ENCODE measurements around the gene GP1BA. TPM values are rescaled to one million over a fixed set of nuclear protein-coding genes. Genes with fewer than 3 reads are reported as not detected.

Gene GP1BA
- total RNA-seq, 1 donor from 2014 or later, result not detected

DNA sequence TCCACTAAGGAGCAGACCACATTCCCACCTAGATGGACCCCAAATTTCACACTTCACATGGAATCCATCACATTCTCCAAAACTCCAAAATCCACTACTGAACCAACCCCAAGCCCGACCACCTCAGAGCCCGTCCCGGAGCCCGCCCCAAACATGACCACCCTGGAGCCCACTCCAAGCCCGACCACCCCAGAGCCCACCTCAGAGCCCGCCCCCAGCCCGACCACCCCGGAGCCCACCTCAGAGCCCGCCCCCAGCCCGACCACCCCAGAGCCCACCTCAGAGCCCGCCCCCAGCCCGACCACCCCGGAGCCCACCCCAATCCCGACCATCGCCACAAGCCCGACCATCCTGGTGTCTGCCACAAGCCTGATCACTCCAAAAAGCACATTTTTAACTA is 1.6 kb downstream of the GP1BA start:
- Mint-ChIP-seq H3K9me3 (no peaks in the 10 kb centered on the region), H3K27ac (peak overlapping the region; percentile 70), H3K4me3 (no peak overlapping the region), H3K27me3 (no peaks in the 10 kb centered on the region), H3K36me3 (peaks cover 7% of the 10 kb centered on the region), H3K4me1 (ENCODE audit: unreplicated experiment) (peaks cover 8% of the 10 kb centered on the region)
- no peak for DNase-seq (ENCODE audit: extremely low spot score, unreplicated experiment)
- TF ChIP-seq, protein P1, sequence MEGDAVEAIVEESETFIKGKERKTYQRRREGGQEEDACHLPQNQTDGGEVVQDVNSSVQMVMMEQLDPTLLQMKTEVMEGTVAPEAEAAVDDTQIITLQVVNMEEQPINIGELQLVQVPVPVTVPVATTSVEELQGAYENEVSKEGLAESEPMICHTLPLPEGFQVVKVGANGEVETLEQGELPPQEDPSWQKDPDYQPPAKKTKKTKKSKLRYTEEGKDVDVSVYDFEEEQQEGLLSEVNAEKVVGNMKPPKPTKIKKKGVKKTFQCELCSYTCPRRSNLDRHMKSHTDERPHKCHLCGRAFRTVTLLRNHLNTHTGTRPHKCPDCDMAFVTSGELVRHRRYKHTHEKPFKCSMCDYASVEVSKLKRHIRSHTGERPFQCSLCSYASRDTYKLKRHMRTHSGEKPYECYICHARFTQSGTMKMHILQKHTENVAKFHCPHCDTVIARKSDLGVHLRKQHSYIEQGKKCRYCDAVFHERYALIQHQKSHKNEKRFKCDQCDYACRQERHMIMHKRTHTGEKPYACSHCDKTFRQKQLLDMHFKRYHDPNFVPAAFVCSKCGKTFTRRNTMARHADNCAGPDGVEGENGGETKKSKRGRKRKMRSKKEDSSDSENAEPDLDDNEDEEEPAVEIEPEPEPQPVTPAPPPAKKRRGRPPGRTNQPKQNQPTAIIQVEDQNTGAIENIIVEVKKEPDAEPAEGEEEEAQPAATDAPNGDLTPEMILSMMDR (conservative IDR thresholded peaks at IDR 0.05), result no peak

DNA sequence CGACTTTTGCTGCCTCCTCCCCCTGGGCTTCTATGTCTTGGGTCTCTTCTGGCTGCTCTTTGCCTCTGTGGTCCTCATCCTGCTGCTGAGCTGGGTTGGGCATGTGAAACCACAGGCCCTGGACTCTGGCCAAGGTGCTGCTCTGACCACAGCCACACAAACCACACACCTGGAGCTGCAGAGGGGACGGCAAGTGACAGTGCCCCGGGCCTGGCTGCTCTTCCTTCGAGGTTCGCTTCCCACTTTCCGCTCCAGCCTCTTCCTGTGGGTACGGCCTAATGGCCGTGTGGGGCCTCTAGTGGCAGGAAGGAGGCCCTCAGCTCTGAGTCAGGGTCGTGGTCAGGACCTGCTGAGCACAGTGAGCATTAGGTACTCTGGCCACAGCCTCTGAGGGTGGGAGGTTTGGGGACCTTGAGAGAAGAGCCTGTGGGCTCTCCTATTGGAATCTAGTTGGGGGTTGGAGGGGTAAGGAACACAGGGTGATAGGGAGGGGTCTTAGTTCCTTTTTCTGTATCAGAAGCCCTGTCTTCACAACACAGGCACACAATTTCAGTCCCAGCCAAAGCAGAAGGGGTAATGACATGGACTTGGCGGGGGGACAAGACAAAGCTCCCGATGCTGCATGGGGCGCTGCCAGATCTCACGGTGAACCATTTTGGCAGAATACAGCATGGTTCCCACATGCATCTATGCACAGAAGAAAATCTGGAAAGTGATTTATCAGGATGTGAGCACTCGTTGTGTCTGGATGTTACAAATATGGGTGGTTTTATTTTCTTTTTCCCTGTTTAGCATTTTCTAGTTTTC is 2.3 kb downstream of the GP1BA start:
- peaks cover 7% of the 10 kb centered on the region for H3K36me3 Mint-ChIP-seq
- TF ChIP-seq, protein P1 (conservative IDR thresholded peaks at IDR 0.05), result peak; percentile 30
- H3K27me3 Mint-ChIP-seq, result no peaks in the 10 kb centered on the region
- peaks cover 12% of the 10 kb centered on the region for H3K4me1 Mint-ChIP-seq (ENCODE audit: unreplicated experiment)
- H3K4me3 Mint-ChIP-seq, result no peak overlapping the region
- H3K27ac Mint-ChIP-seq, result peak overlapping the region; percentile 70
- no peaks in the 10 kb centered on the region for H3K9me3 Mint-ChIP-seq
- no peak for DNase-seq (ENCODE audit: extremely low spot score, unreplicated experiment)

DNA sequence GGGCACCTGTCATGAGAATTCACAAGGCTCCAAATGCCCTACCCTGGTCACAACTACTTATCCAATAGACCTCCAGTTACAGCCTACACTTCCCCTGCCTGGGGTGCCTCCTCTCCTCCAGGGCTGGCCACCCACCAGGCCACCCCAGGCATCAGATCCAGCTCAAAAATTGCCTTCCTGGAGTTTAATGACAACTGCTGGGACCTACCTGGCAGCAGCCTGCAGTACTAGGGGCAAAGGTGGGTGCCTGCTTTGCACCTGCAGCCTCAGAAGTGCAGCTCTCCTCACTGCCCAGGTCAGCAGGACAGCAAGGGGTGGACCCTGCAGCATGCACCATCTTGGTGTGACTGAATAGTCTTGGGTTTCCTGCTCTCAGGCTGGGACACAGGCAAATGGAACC is 3.6 kb downstream of the GP1BA start:
- Mint-ChIP-seq H3K4me1 (ENCODE audit: unreplicated experiment) (peaks cover 18% of the 10 kb centered on the region), H3K27me3 (no peaks in the 10 kb centered on the region), H3K27ac (no peak overlapping the region), H3K9me3 (no peaks in the 10 kb centered on the region), H3K36me3 (peaks cover 7% of the 10 kb centered on the region), H3K4me3 (no peak overlapping the region)
- no peak for DNase-seq (ENCODE audit: extremely low spot score, unreplicated experiment)
- TF ChIP-seq, protein P1 (conservative IDR thresholded peaks at IDR 0.05), result no peak

DNA sequence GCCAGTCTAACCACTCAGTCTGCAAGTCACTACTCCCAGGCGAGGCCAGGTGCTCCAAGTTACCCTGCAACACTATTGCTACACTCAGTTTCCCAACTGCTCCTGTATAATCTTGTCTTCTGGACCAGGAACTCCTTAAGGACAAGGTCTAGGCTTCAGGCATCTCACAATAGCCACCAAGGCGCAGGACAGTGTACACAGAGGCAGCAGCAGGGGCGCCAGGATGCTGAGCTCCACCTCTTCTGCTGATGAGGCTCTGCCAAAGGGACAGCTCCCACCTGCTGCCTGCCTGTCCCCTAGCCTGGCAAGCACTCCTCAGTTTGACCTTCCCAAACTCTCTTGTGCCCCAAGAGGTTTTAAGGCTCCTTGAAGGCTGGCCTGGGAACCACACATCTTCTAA is 4.4 kb downstream of the GP1BA start:
- TF ChIP-seq, protein P1 (conservative IDR thresholded peaks at IDR 0.05), result no peak
- Mint-ChIP-seq H3K4me3 (peak overlapping the region; percentile 46), H3K27ac (peak overlapping the region; percentile 56), H3K27me3 (no peaks in the 10 kb centered on the region), H3K36me3 (peaks cover 3% of the 10 kb centered on the region), H3K4me1 (ENCODE audit: unreplicated experiment) (peaks cover 24% of the 10 kb centered on the region), H3K9me3 (no peaks in the 10 kb centered on the region)
- DNase-seq (ENCODE audit: extremely low spot score, unreplicated experiment), result no peak

DNA sequence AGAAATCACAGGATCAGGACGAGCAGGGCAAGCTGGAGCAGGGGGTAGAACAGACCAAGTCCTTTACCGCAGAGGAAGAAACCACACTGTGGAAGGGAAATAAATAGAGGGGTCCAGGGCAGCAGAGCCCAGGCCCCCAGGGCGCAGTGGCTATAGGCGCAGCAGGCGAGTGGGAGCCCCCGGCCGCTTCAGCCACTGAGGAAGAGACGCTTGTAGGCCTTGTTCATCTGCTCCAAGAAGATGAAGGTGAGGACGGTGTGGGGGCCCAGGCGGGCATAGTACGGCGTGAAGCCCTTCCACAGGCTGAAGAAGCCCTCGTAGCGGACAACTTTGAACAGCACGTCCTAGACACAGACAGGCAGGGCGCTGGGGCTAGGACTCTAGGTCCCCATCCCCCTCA is 5.5 kb downstream of the GP1BA start:
- no peak overlapping the region for H3K27ac Mint-ChIP-seq

More for the DNA sequence above, 5.5 kb downstream of the GP1BA start:
- Mint-ChIP-seq H3K9me3 (no peaks in the 10 kb centered on the region), H3K4me1 (ENCODE audit: unreplicated experiment) (peaks cover 30% of the 10 kb centered on the region), H3K4me3 (peak overlapping the region; percentile 98), H3K27me3 (no peaks in the 10 kb centered on the region), H3K36me3 (peaks cover 7% of the 10 kb centered on the region)
- TF ChIP-seq, protein P1 (conservative IDR thresholded peaks at IDR 0.05), result no peak
- DNase-seq (ENCODE audit: extremely low spot score, unreplicated experiment), result no peak

Data from type B pancreatic cell (in vitro differentiated cells).